ENCODE measurements around the gene ZNF485. TPM values are rescaled to one million over a fixed set of nuclear protein-coding genes. Genes with fewer than 3 reads are reported as not detected.
"Not testable (repeated sequence)": the region's sequence is repeated elsewhere in the genome, so short reads cannot be mapped to it uniquely, and the experiment has no call there.

Gene ZNF485
- total RNA-seq, 2 donors from 2014 or later: 2.8 to 5.8 TPM

DNA sequence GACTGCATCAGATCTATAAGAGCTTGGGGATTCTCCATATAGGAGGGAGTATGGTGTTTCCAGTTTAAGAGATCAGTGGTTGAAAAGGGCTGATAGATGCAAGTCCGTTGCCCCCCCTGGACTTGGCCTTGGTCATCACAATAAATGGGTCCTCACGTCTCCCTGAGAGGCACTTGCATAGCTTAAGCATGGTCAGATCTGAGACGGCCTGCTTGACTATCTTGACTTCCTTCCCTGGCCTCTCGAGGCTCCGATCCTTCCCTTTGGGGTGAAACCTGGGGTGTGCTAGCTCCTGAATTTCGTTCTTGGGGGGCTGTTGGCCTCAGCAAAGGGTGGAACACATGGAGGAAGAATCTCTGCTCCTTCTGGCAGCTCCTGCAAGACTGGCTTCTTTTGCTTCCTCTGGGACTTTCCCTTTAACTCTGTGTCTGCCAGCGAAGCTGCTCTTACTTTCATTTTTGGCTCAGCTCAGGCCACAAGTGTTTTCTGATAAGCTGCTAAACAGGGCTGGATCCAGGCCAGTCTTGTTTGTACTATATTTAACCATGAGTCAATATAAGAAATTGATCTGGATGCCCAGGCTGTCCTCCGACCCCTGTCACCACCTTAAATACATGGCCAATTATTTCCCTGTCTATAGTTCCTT, 11.2 kb upstream of the ZNF485 start:
- DNase-seq (ENCODE audit: low spot score in 2 of 2) (peak in 1 of 2 donors; percentile 22), ATAC-seq (peak; percentile 77 to 81)
- Mint-ChIP-seq H3K9me3 (peaks cover 3 to 33% of the 10 kb centered on the region in 2 donors), H3K27ac (peak overlapping the region; percentile 34 to 79), H3K36me3 (peaks cover 15 to 33% of the 10 kb centered on the region in 2 donors)

GRCh38 chr10:43595739-43596298, 10.4 kb upstream of the ZNF485 start:
- ATAC-seq: peak; percentile 88
- Mint-ChIP-seq H3K27ac (peak overlapping the region; percentile 34 to 79), H3K9me3 (peaks cover 3 to 33% of the 10 kb centered on the region in 2 donors), H3K36me3 (peaks cover 15 to 36% of the 10 kb centered on the region in 2 donors)
- peak; percentile 27 to 58 for DNase-seq (ENCODE audit: low spot score in 2 of 2)

GRCh38 chr10:43596546-43596945, 9.7 kb upstream of the ZNF485 start:
- no peak for ATAC-seq
- DNase-seq (ENCODE audit: low spot score in 2 of 2): no peak
- H3K9me3 Mint-ChIP-seq: peaks cover 3 to 31% of the 10 kb centered on the region in 2 donors
- no peak overlapping the region for H3K27ac Mint-ChIP-seq
- peaks cover 11 to 36% of the 10 kb centered on the region in 2 donors for H3K36me3 Mint-ChIP-seq

DNA sequence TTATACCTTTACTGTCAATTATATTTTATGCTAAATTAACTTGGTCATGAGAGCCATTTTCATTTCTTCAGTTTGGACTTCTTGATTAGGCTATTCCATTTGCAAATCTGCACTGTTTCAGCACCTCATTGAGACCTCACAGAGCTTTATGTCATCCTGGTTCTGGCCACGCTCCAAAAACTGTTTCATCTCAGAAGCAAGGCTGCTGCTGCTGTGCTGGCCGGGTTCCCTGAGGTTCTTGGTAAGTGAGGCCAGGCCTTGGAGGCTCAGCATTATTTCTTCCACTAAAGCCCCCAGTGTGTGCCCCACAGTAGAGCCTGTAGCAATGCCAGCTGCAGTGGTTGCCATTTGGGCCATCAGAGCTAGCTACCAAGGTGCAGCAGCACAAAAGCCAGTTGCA, 7.8 kb upstream of the ZNF485 start:
- peaks cover 0 to 31% of the 10 kb centered on the region in 2 donors for H3K9me3 Mint-ChIP-seq
- no peak overlapping the region for H3K27ac Mint-ChIP-seq
- peaks cover 5 to 25% of the 10 kb centered on the region in 2 donors for H3K36me3 Mint-ChIP-seq
- DNase-seq (ENCODE audit: low spot score in 2 of 2) (no peak), ATAC-seq (no peak)

DNA sequence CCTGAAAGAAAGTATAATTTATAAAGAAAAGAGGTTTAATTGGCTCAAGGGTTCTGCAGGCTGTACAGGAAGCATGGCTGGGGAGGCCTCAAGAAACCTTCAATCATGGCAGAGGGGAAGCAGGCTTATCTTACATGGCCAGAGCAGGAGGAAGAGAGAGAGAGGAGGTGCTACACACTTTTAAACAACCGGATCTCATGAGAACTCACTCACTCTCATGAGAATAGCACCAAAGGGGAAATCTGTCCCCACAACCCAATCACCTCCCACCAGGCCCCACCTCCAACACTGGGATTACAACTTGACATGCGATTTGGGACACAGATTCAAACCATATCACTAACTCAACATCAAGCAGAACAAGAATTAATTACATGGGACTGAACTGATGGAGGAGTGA, 6.9 kb upstream of the ZNF485 start:
- Mint-ChIP-seq H3K36me3 (peaks cover 2 to 16% of the 10 kb centered on the region in 2 donors), H3K27ac (no peak overlapping the region), H3K9me3 (peaks cover 0 to 23% of the 10 kb centered on the region in 2 donors)
- ATAC-seq: no peak
- DNase-seq (ENCODE audit: low spot score in 2 of 2): no peak

DNA sequence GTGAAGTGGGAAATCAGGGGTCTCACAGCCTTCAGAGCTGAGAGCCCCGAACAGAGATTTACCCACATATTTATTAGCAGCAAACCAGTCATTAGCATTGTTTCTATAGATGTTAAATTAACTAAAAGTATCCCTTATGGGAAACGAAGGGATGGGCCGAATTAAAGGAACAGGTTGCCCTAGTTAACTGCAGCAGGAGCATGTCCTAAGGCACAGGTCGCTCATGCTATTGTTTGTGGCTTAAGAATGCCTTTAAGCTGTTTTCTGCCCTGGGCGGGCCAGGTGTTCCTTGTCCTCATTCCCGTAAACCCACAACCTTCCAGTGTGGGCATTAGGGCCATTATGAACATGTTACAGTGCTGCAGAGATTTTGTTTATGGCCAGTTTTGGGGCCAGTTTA, 4.7 kb upstream of the ZNF485 start:
- ATAC-seq; DNase-seq (ENCODE audit: low spot score in 2 of 2); H3K27ac Mint-ChIP-seq: not testable (repeated sequence)
- H3K36me3 Mint-ChIP-seq: peaks cover 5 to 20% of the 10 kb centered on the region in 2 donors
- peaks cover 5 to 24% of the 10 kb centered on the region in 2 donors for H3K9me3 Mint-ChIP-seq

DNA sequence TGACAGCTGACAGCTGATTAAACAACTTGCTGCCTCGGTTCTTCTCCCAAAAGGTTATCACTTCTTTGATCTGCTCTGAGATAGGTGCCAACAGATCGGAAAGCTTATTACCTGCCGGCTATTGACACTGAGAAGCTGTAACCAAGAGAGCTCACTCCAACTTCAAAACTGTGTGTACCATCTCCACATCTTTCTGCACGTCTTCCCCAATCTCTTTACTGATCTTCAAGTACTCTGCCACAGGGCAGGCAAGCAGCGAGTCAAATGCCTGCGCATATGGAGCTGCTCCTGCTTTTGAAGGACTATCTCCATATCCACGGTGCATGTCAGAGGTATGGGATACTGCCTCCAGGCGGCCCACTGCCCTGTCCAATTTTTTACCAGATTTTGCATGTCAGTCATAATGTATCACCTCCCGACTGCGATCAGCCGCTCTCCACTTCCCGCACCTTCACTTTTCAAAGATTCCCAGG, 352 bp upstream of the ZNF485 start:
- ATAC-seq: peak; percentile 26 to 42

GRCh38 chr10:43607199-43607573, 948 bp downstream of the ZNF485 start:
- ATAC-seq (no peak), DNase-seq (ENCODE audit: low spot score in 2 of 2) (no peak)
- Mint-ChIP-seq H3K36me3 (peaks cover 39 to 62% of the 10 kb centered on the region in 2 donors), H3K9me3 (peaks cover 5 to 32% of the 10 kb centered on the region in 2 donors), H3K27ac (peak overlapping the region; percentile 87 to 94)

More for the DNA sequence above, 352 bp upstream of the ZNF485 start:
- Mint-ChIP-seq H3K9me3 (peaks cover 5 to 33% of the 10 kb centered on the region in 2 donors), H3K27ac (peak overlapping the region in 1 of 2 donors; percentile 87), H3K36me3 (peaks cover 37 to 49% of the 10 kb centered on the region in 2 donors)
- DNase-seq (ENCODE audit: low spot score in 2 of 2): no peak

DNA sequence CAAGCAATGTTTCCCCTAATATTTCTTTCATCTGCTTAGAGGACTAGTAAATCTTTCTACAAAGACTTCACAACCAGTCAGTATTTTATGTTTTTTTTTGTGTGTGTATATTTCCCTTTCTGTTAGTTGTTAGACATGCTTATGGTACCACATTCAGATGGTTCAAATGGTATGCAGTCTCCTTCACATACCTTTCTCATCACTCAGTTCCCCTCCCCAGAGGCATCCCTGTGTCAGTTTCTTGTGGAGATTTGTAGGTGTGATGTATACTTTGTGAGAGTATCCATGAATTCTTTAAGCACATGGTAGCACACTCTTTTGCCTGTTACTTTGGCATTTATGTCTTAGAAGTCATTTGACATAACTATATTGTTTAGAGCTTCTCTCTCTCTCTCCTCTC, 4.4 kb downstream of the ZNF485 start:
- Mint-ChIP-seq H3K36me3 (peaks cover 73 to 95% of the 10 kb centered on the region in 2 donors), H3K9me3 (peaks cover 13 to 42% of the 10 kb centered on the region in 2 donors)

GRCh38 chr10:43616697-43617370, 10.6 kb downstream of the ZNF485 start:
- peaks cover 55 to 72% of the 10 kb centered on the region in 2 donors for H3K36me3 Mint-ChIP-seq
- no peak for DNase-seq (ENCODE audit: low spot score in 2 of 2)
- ATAC-seq: no peak
- H3K27ac Mint-ChIP-seq: no peak overlapping the region
- H3K9me3 Mint-ChIP-seq: peaks cover 33 to 36% of the 10 kb centered on the region in 2 donors

More for the DNA sequence above, 4.4 kb downstream of the ZNF485 start:
- ATAC-seq (no peak), DNase-seq (ENCODE audit: low spot score in 2 of 2) (no peak)
- H3K27ac Mint-ChIP-seq: no peak overlapping the region

- no peak for DNase-seq (ENCODE audit: low spot score in 2 of 2)
- Mint-ChIP-seq H3K36me3 (peaks cover 40 to 61% of the 10 kb centered on the region in 2 donors), H3K9me3 (peaks cover 36 to 45% of the 10 kb centered on the region in 2 donors), H3K27ac (no peak overlapping the region)
- ATAC-seq: no peak
These were observed 13.1 kb downstream of the ZNF485 start for GRCh38 chr10:43619368-43619767.

DNA sequence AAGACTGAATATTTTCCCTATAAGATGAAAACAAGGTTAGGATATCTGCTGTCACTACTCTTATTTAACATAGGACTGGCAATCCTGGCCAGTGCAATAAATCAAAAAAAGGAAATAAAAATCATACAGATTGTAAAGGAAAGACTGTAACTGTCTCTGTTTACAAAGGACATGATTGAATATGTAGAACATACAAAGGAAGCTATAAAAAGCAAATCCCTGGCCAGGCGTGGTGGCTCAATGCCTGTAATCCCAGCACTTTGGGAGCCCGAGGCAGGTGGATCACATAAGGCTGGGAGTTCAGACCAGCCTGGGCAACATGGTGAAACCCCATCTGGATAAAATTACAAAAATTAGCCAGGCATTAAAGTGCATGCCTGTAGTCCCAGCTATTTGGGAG, 15.8 kb downstream of the ZNF485 start:
- peaks cover 14 to 35% of the 10 kb centered on the region in 2 donors for H3K36me3 Mint-ChIP-seq
- ATAC-seq (no peak), DNase-seq (ENCODE audit: low spot score in 2 of 2) (no peak)
- no peak overlapping the region for H3K27ac Mint-ChIP-seq
- peaks cover 18 to 24% of the 10 kb centered on the region in 2 donors for H3K9me3 Mint-ChIP-seq

- ATAC-seq (no peak), DNase-seq (ENCODE audit: low spot score in 2 of 2) (no peak)
- Mint-ChIP-seq H3K27ac (peak overlapping the region in 1 of 2 donors; percentile 79), H3K9me3 (peaks cover 13 to 28% of the 10 kb centered on the region in 2 donors), H3K36me3 (peaks cover 9 to 24% of the 10 kb centered on the region in 2 donors)
These were observed 17.1 kb downstream of the ZNF485 start for GRCh38 chr10:43623351-43623750.

DNA sequence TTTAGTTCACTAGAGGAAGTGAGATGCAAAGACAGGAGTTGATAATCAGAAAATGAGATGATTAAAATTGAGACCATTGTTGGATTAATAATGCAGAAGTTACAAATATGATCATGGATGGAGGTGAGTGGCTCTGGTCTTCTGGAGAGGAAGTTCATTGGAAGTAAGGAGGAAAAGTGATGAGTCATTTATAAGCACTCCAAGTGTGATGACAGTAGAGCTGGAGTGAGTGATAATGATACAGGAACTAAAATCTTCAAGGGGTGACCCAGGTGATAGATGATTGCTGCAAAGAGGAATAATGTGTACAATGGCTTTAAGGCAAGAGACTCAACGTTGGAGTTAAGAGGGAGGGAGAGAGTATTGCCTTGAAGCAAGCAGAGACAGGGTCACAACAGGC, 21.7 kb downstream of the ZNF485 start:
- DNase-seq (ENCODE audit: low spot score in 2 of 2): no peak
- Mint-ChIP-seq H3K27ac (no peak overlapping the region), H3K9me3 (peaks cover 8 to 40% of the 10 kb centered on the region in 2 donors), H3K36me3 (peaks cover 7 to 10% of the 10 kb centered on the region in 2 donors)
- ATAC-seq: no peak

DNA sequence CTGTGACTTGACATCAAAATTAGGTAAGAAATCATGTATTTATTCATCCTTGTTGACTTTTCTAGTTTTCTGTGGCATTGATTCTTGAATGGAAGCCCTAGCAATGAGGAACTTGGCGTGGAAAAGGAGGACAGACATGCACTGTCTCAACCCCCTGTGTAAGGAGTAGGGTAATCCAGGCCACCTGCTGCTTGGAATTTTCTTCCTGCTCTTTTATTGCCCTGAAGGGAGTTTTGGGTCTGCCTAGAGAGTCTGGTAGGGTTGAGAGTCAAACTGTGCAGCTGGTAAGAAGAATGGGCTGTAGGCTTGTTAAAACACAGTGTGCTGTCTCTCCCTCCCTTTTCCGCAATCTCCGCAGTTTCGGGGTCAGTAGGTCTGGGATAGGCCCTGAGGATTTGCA, 22.7 kb downstream of the ZNF485 start:
- DNase-seq (ENCODE audit: low spot score in 2 of 2) (no peak), ATAC-seq (no peak)

GRCh38 chr10:43635816-43636215, 29.6 kb downstream of the ZNF485 start:
- not testable (repeated sequence) for ATAC-seq
- peaks cover 7 to 20% of the 10 kb centered on the region in 2 donors for H3K36me3 Mint-ChIP-seq

More for the DNA sequence above, 22.7 kb downstream of the ZNF485 start:
- Mint-ChIP-seq H3K27ac (no peak overlapping the region), H3K9me3 (peaks cover 8 to 35% of the 10 kb centered on the region in 2 donors), H3K36me3 (peaks cover 5 to 6% of the 10 kb centered on the region in 2 donors)

DNA sequence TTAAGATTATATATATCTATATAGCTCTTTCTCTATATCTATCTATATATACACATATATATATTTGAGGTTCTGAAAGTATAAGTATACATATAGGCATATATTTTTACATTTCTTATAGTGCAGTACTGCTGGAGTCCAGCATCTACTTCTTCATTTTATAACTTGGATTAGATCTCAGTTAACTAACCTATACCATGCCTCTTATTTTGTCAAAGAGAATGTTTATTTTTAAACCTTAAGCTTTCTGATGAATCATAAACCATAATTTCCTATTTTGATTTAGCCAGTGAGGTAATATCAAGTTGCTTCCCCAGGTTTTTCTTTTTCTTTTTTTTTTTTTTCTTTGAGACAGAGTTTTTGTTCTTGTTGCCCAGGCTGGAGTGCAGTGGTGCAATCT, 34.4 kb downstream of the ZNF485 start:
- DNase-seq (ENCODE audit: low spot score in 2 of 2): no peak
- no peak for ATAC-seq
- no peak overlapping the region for H3K27ac Mint-ChIP-seq
- H3K36me3 Mint-ChIP-seq: peaks cover 27 to 36% of the 10 kb centered on the region in 2 donors
- peaks cover 17 to 49% of the 10 kb centered on the region in 2 donors for H3K9me3 Mint-ChIP-seq

More at GRCh38 chr10:43635816-43636215, 29.6 kb downstream of the ZNF485 start:
- peaks cover 13 to 55% of the 10 kb centered on the region in 2 donors for H3K9me3 Mint-ChIP-seq
- not testable (repeated sequence) for DNase-seq (ENCODE audit: low spot score in 2 of 2); H3K27ac Mint-ChIP-seq
